ENCODE data around the gene RICTOR.

- TF ChIP-seq POLR2A (IDR thresholded peaks at IDR 0.05) (no peak), CTCF (IDR thresholded peaks at IDR 0.05) (no peak)
Observed at GRCh38 chr5:39024005-39024404, 50.2 kb downstream of the RICTOR start.
